Endothelial cell of umbilical vein (primary cell): ENCODE results near the gene PKP3. TPM values are rescaled to one million over a fixed set of nuclear protein-coding genes. Genes with fewer than 3 reads are reported as not detected.

ENCODE experiments used
- BruUV-seq: library from RNA; stranded (reverse); fragments of 400-500 nt; replicated peaks from 2 replicates; lab custom pipeline; 2021; lab: Mats Ljungman, UMichigan
- CTCF ChIA-PET: fragments of 300-600, 350-600 bp; sonication (Branson Sonifier 250); formaldehyde crosslinking; loops from one replicate; lab custom pipeline; 2021; ENCODE audit warnings: antibody characterized with exemption, inconsistent platforms; lab: Charles Lee
- POLR2A ChIA-PET: fragments of 300-600, 350-600 bp; sonication (Branson Sonifier 250); formaldehyde crosslinking; loops from one replicate; lab custom pipeline; 2021; ENCODE audit warnings: antibody characterized with exemption, inconsistent platforms; lab: Charles Lee
- DNase-seq: peaks from one replicate; pipeline ENCODE4 v3.0.0-alpha.2; 2011; ENCODE audit warnings: low read depth, low spot score
- FAIRE-seq: peaks from 2 replicates; lab custom pipeline; 2011; peaks lifted over from hg19 to GRCh38; lab: Jason Lieb, UNC
- H2AFZ ChIP-seq: 2 replicates; pipeline ENCODE4 v1.6.0; 2012; ENCODE audit warnings: low read depth, low read length, control low read depth, inconsistent platforms
- H3K27ac ChIP-seq: 2 replicates; pipeline ENCODE4 v1.5.1; 2011; ENCODE audit warnings: low read depth, mild to moderate bottlenecking, control low read depth, low read length, moderate library complexity; ENCODE audit not compliant: insufficient read depth
- H3K27me3 ChIP-seq, 2 experiments: 2 replicates each; pipeline versions ENCODE4 v1.6.0 to v1.6.1; 2011; ENCODE audit warnings: low read length in 2 of 2, mixed read lengths in 1 of 2; ENCODE audit not compliant: control insufficient read depth in 2 of 2, insufficient read depth in 2 of 2
- H3K36me3 ChIP-seq, 2 experiments: 2 replicates in 1 of 2; 3 replicates in 1 of 2; pipeline ENCODE4 v1.5.1; 2011; ENCODE audit warnings: low read length in 2 of 2, mild to moderate bottlenecking in 1 of 2, moderate library complexity in 1 of 2; ENCODE audit not compliant: control insufficient read depth in 2 of 2, insufficient read depth in 2 of 2; ENCODE audit errors: extremely low read depth in 1 of 2
- H3K4me1 ChIP-seq: 3 replicates; pipeline ENCODE4 v1.5.1; 2011; ENCODE audit warnings: mild to moderate bottlenecking, low read length; ENCODE audit not compliant: control insufficient read depth, insufficient read depth; ENCODE audit errors: extremely low read depth
- H3K4me2 ChIP-seq: 2 replicates; pipeline ENCODE4 v1.6.1; 2011; ENCODE audit warnings: low read length, control low read depth, mixed read lengths; ENCODE audit not compliant: insufficient read depth
- H3K4me3 ChIP-seq, 3 experiments: fragments of 200-600 bp in 1 of 3; sonication (generic), shearing (Covaris generic) in 1 of 3; replicated peaks in 1 of 3; 2 replicates each; pipeline ENCODE4 v1.5.1; 2011 to 2016; ENCODE audit warnings: control low read depth in 3 of 3, low read length in 3 of 3, mild to moderate bottlenecking in 2 of 3, inconsistent platforms in 1 of 3, low read depth in 1 of 3, moderate library complexity in 1 of 3; ENCODE audit not compliant: insufficient read depth in 1 of 3
- H3K79me2 ChIP-seq: 2 replicates; pipeline ENCODE4 v1.6.0; 2012; ENCODE audit warnings: low read length, inconsistent platforms; ENCODE audit not compliant: control insufficient read depth, insufficient read depth
- H3K9ac ChIP-seq: replicated peaks from 2 replicates; pipeline ENCODE3; 2011; ENCODE audit warnings: low read length, control low read depth; ENCODE audit not compliant: insufficient read depth; ENCODE audit errors: extremely low read depth
- H3K9me1 ChIP-seq: replicated peaks from 3 replicates; pipeline ENCODE4 v1.6.0; 2011; ENCODE audit warnings: mild to moderate bottlenecking, low read length; ENCODE audit not compliant: control insufficient read depth, insufficient read depth; ENCODE audit errors: extremely low read depth
- H3K9me3 ChIP-seq: replicated peaks from 2 replicates; pipeline ENCODE4 v1.5.1; 2012; ENCODE audit warnings: low read length, inconsistent platforms; ENCODE audit not compliant: control insufficient read depth, insufficient read depth
- H4K20me1 ChIP-seq: replicated peaks from 2 replicates; pipeline ENCODE3; 2011; ENCODE audit warnings: mild to moderate bottlenecking, low read length; ENCODE audit not compliant: control insufficient read depth, insufficient read depth; ENCODE audit errors: extremely low read depth
- EZH2 ChIP-seq: IDR thresholded peaks from 2 replicates; pipeline ENCODE4 v1.6.1; 2012; ENCODE audit warnings: borderline replicate concordance, low read depth, mild to moderate bottlenecking, moderate library complexity, low read length, inconsistent platforms; ENCODE audit not compliant: severe bottlenecking
- FOS ChIP-seq: IDR thresholded peaks from 2 replicates; pipeline ENCODE4 v1.6.1; 2011; ENCODE audit warnings: mild to moderate bottlenecking, low read length, moderate library complexity, borderline replicate concordance; ENCODE audit not compliant: insufficient read depth
- GATA2 ChIP-seq: IDR thresholded peaks from 2 replicates; pipeline ENCODE4 v1.7.0; 2011; ENCODE audit warnings: low read depth, mild to moderate bottlenecking, moderate library complexity, mixed read lengths, low read length; ENCODE audit not compliant: insufficient read length, insufficient read depth
- JUN ChIP-seq: IDR thresholded peaks from 2 replicates; pipeline ENCODE4 v1.6.1; 2011; ENCODE audit warnings: borderline replicate concordance, low read depth; ENCODE audit not compliant: insufficient read length, insufficient read depth
- MAX ChIP-seq: IDR thresholded peaks from 2 replicates; pipeline ENCODE4 v1.6.1; 2011; ENCODE audit not compliant: insufficient read depth, insufficient read length
- MYC ChIP-seq: IDR thresholded peaks from one replicate; pipeline ENCODE4 v1.6.1; 2011; ENCODE audit warnings: mild to moderate bottlenecking, low read depth, low read length
- POLR2A ChIP-seq: IDR thresholded peaks from 2 replicates; pipeline ENCODE4 v1.6.1; 2012; ENCODE audit warnings: low read depth, mild to moderate bottlenecking, control low read depth, low read length
- POLR2AphosphoS5 ChIP-seq: IDR thresholded peaks from 2 replicates; pipeline ENCODE4 v1.6.1; 2012; ENCODE audit warnings: low read depth, mild to moderate bottlenecking, control low read depth, low read length, moderate library complexity; ENCODE audit not compliant: insufficient read depth
- dilution Hi-C: fragments of 300-500 bp; cut with MboI; formaldehyde crosslinking; loops from one replicate; pipeline ENCODE4 v1.15.0; 2019; ENCODE audit warnings: low sequenced_read_pairs; ENCODE audit not compliant: extremely low pct_ligation_motif_present
- intact Hi-C: fragments of 100-400 bp; cut with micrococcal nuclease; formaldehyde crosslinking; loops from one replicate; pipeline ENCODE4 v1.10.0; 2022
- polyA plus RNA-seq, 4 experiments: library from polyadenylated mRNA; depleted of rRNA in 3 of 4; stranded (reverse) in 3 of 4; unstranded in 1 of 4; fragments of >200 nt; gene quantifications; 2 replicates each; pipeline versions ENCODE4 v1.2.1 to v1.2.3, GENCODE V29; 2011 to 2012; ENCODE audit warnings: missing spikeins in 1 of 4
- total RNA-seq: library from RNA; stranded (reverse); gene quantifications from 2 replicates; pipeline ENCODE4 v1.2.3, GENCODE V29; 2021
- TF ChIP-seq, protein P1 (sequence below), 2 donors: IDR thresholded peaks; 1 replicate in 1 of 2; 2 replicates in 1 of 2; pipeline ENCODE4 v1.5.1; 2011; ENCODE audit warnings: low read length in 2 of 2, mild to moderate bottlenecking in 2 of 2, moderate library complexity in 2 of 2, control low read depth in 1 of 2, inconsistent platforms in 1 of 2, low read depth in 1 of 2; ENCODE audit not compliant: insufficient read depth in 1 of 2; ENCODE audit errors: extremely low read depth in 1 of 2

Gene PKP3
- total and polyA plus RNA-seq, 2 donors (not counting 3 experiments of a cell fraction or from before 2014, with no cell fraction given) = 0.27 to 0.59 TPM

DNA sequence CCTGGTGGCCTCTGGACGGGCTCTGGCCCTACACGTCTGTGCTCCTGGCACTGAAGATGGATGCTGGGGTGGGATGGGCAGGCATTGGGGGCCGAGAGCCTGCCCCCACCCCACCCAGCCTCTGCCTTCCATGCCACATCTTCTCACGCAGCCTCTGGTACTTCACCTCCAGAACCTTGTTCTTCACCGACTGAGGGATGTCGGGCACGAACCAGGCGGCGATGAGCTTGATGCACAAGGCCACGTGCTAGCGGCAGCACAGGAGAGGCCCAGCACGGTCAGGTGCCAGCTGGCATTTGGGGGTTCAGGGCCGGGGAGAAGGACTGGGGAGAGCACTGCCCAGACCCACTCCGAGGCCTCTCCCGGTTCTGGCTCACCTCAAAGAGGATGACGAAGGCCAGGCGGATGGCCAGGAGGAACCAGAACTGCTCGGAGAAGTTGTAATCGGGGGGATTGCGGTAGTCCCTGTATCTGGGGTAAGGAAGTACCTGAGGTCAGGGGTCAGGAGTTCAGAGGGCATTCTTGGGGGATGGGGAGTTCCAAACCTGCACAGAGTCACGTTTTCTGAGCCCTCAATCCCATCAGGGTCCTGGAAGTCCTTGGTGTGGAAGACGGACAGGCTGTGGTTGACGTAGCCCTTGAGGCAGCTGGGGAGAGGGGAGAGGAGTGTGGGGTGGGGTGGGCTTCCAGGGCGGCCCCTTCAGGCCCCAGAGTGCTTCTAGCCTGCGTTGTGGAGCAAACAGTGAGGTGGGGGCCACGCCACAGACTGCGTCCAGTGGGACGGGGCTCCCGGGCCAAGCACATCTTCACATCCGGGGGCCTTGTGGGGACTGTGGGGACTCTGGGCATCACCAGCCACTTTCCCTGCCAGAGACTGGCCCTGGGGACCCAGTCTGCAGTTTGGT is 24.6 kb downstream of the PKP3 start:
- Histone ChIP-seq H3K9ac (no peak overlapping the region), H2AFZ (no peak overlapping the region), H3K9me3 (no peaks in the 10 kb centered on the region), H3K27me3 (peaks cover 0 to 3% of the 10 kb centered on the region in 2 experiments), H3K9me1 (no peaks in the 10 kb centered on the region), H4K20me1 (no peaks in the 10 kb centered on the region), H3K27ac (no peak overlapping the region), H3K36me3 (no peaks in the 10 kb centered on the region), H3K4me2 (no peak overlapping the region), H3K79me2 (no peaks in the 10 kb centered on the region), H3K4me3 (no peak overlapping the region), H3K4me1 (peaks cover 21% of the 10 kb centered on the region)
- FAIRE-seq (no peak), DNase-seq (no peak)
- CTCF ChIA-PET = interaction anchor here (1.0 kb wide), 1 partner anchor 28 kb away, joined by 3 read pairs; no protein-coding TSS in a partner anchor
- POLR2A ChIA-PET = no interaction called here
- TF ChIP-seq JUN (no peak), EZH2 (no peak), MYC (no peak), POLR2A (no peak), GATA2 (no peak), FOS (no peak), MAX (no peak), POLR2AphosphoS5 (no peak)
- TF ChIP-seq, protein P1, sequence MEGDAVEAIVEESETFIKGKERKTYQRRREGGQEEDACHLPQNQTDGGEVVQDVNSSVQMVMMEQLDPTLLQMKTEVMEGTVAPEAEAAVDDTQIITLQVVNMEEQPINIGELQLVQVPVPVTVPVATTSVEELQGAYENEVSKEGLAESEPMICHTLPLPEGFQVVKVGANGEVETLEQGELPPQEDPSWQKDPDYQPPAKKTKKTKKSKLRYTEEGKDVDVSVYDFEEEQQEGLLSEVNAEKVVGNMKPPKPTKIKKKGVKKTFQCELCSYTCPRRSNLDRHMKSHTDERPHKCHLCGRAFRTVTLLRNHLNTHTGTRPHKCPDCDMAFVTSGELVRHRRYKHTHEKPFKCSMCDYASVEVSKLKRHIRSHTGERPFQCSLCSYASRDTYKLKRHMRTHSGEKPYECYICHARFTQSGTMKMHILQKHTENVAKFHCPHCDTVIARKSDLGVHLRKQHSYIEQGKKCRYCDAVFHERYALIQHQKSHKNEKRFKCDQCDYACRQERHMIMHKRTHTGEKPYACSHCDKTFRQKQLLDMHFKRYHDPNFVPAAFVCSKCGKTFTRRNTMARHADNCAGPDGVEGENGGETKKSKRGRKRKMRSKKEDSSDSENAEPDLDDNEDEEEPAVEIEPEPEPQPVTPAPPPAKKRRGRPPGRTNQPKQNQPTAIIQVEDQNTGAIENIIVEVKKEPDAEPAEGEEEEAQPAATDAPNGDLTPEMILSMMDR (IDR thresholded peaks at IDR 0.05; ENCODE audit: extremely low read depth in 1 of 2, insufficient read depth in 1 of 2, low read depth in 1 of 2, low read length in 2 of 2) = no peak
- BruUV-seq = no TSS peak
- intact Hi-C loops = no loop called here
- dilution Hi-C loops = no loop called here
